ENCODE results near the gene KCTD13.
"Not testable (repeated sequence)": the region's sequence is repeated elsewhere in the genome, so short reads cannot be mapped to it uniquely, and the experiment has no call there.

The KCTD13 gene

DNA sequence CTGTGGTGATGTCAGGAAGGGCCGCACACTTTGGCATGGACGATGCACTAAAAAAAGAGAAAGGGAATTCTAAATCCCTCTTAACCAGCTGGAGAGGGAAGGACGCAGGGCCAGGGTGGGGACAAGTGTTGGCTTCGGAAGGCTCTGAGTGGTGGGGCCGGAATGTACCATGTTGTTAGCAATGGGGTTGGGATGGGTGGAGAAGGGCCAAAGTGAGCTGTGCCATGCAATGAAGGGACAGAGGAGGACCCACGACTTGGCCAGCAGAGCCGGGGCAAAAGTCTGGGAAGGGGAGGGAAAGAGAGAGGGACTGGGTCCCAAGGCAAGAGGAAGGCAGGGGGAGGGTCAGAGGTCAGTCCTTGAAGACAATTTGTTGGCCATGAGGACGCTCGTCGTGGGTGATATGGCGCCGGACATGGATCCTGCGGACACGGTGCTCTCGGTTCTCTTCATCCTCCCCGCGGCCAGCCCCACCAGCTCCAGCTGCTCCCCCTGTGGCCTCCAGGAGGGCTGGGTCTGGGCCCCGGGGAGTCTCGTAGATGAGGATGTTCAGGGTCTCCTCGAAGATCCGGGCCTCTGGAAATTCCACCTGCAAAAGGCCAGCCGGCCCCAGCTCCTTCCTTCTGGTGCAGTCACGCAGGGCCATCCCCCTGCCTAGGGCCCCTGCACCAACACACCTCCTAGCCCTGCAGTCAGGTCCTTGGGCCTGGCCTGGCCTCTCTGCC, 19.3 kb downstream of the KCTD13 start:
- DNase-seq = no peak

GRCh38 chr16:29905668-29906067, 20.4 kb downstream of the KCTD13 start:
- DNase-seq = no peak

- DNase-seq = no peak
Measured at GRCh38 chr16:29904947-29905346, 21.1 kb downstream of the KCTD13 start.

GRCh38 chr16:29903590-29903989, 22.4 kb downstream of the KCTD13 start:
- DNase-seq = no peak

DNA sequence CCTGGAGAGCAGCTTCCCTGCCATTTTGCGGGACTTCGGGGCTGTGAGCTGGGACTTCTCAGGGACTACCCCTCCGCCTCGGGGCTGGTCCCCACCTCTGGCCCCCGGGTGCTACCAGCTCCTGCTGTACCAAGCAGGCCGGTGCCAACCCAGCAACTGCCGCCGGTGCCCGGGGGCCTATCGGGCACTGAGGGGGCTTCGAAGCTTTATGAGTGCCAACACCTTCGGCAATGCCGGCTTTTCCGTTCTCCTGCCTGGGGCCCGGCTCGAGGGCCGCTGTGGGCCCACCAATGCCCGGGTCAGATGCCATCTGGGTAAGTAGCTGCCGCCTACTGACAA, 24.4 kb downstream of the KCTD13 start:
- no peak for DNase-seq

DNA sequence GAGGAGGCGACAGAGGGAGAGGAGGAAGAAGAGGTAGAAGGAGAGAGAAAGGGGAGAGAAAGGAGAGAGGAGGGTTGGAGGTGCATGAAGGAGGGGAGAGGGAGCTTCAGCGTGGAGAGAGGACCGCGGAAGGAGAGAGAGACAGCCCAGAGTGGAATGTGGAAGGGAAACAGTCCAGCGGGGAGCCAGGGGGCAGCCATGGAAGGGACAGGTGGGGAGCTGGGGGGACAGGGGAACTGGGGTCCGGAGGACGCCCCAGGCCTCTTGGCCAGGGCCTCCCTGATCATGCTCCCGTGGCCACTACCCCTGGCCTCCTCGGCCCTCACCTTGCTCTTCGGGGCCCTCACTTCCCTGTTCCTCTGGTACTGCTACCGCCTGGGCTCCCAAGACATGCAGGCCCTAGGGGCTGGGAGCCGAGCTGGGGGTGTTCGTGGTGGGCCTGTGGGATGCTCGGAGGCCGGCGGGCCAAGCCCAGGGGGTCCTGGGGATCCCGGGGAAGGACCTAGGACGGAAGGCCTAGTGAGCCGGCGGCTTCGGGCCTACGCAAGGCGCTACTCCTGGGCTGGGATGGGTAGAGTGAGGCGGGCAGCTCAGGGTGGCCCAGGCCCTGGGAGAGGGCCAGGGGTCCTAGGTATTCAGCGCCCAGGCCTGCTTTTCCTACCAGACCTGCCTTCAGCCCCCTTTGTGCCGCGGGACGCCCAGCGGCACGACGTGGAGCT, 25.0 kb downstream of the KCTD13 start:
- no peak for DNase-seq

- DNase-seq = peak; percentile 67
Measured at GRCh38 chr16:29900102-29900887, 25.7 kb downstream of the KCTD13 start, which contains the start of gene ASPHD1. Gene ASPHD1, plus strand, starts transcription at chr16:29900488. Its CDS starts 484 bp downstream, at chr16:29900972.

GRCh38 chr16:29899516-29900101, 26.4 kb downstream of the KCTD13 start, which contains the start of gene SEZ6L2:
Gene SEZ6L2, minus strand, starts transcription at chr16:29899550. Its CDS starts 531 bp downstream, at chr16:29899019.
- DNase-seq = no peak

GRCh38 chr16:29898804-29899515, 27.1 kb downstream of the KCTD13 start:
- no peak for DNase-seq

DNA sequence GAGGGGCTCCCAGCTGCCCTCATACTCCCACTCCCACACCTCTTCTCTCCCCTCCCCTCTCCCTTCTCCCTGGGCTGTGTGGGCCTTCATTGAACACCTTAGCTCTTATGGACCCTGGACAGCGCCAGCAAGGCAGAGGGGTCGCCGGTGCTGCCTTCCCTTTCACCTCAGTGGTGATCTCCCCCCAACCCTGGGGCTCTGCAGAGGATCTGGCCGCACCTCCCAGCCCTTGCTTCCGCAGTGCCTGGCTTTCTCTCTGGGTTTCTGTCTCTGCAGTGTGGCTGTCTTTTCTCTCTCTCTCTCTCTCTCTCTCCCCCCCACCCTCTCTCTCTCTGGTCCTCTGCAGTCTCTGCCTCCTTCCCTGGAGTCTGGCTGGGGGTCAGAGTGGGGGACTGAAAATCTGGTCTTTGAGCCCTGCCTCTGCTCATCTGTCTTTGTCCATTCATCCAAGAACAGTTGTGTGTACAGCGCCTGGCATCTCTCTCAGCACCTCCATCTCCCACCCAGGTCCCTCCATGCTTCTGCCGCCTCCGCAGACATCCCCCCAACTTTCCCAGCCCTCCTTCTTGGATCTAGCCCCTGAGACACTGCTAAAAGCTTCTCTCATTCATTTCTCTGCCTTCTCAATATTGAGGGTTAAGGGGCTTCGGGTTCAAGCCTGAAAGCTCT, 27.8 kb downstream of the KCTD13 start:
- DNase-seq = no peak

GRCh38 chr16:29897333-29897732, 28.7 kb downstream of the KCTD13 start:
- DNase-seq = no peak

DNA sequence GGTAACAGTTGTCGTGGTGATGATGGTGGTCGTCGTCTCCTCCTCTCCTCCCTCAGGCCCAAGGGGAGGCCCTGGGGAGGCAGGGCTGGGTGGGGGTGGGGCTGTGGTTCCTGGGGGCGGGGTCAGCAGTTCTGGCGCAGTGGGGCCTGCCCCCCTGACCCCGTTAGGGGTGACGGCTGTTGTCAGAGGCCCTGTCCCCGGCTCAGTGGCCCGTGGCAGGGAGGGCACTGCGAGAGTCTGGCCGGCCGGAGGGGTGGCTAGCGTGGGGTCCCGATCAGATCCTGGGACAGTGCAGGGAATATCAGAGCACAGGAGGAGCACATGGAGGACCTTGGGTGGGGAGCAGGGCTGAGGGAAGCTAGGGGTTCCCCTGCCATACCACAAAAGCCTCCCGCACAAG, 29.2 kb downstream of the KCTD13 start:
- DNase-seq = no peak

- no peak for DNase-seq
Measured at GRCh38 chr16:29894352-29894751, 31.7 kb downstream of the KCTD13 start.

GRCh38 chr16:29893553-29893952, 32.5 kb downstream of the KCTD13 start:
- DNase-seq = no peak

GRCh38 chr16:29892458-29892813, 33.6 kb downstream of the KCTD13 start:
- DNase-seq = no peak

GRCh38 chr16:29891525-29892457, 34.2 kb downstream of the KCTD13 start:
- DNase-seq = no peak

GRCh38 chr16:29889372-29889771, 36.7 kb downstream of the KCTD13 start:
- DNase-seq = not testable (repeated sequence)

DNA sequence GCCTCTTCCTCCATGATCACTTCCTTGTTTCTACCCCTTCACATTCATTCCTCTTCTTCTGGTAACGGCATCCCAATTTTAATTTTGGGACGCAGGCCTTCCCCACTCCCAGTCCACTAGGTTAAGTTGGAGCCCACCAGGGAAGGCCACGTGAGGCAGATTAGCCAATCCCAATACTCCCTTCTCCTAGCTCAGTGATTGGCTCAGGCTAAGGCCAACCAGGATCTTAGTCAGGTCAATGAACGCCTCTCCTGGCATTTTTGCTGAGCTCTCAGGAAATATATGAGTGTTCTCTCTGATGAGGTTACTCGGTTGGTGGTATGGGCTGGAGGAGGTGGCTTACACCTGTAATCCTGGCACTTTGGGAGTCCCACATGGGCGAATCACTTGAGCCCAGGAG, 42.0 kb downstream of the KCTD13 start:
- DNase-seq = no peak

DNA sequence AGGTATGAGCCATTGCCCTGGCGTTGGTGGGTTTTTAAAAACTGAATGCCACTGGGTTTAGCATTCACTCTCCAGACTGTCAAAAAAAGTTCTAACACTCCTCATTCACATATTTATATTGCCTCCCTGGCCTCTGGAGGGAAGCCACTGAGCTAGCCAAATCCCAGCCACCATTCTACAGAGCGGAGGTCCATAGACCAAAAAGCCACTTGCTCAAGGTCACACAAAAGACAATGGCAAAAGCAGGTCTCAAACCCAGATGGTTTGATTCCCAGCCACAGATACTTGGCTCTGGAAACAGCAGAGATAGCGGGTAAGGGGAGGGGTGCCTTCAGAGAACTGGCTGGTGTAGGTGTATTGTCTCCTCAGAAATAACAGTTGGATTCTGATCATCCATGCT, 45.0 kb downstream of the KCTD13 start:
- DNase-seq = no peak

DNA sequence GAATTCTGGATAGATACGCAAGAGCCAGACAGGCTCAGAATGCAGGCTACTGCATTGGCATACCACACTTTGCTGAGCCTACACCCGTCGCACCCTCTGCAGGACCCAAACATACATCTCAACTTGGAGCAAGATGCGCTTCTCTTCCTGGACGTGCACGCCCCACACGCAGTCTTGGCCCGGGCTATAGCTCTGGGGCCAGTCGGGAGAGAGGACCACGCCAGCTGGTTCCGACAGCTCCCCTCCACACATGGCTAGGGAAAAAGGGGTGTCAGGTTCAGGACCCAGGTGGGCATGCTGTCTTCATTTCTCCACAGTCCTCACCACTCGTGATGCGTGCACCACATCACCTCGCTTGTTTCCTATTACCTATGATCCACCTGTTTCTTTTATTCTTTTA, 47.9 kb downstream of the KCTD13 start:
- no peak for DNase-seq
